ENCODE measurements around the gene AFTPH.

GRCh38 chr2:64565949-64566710 is 42.0 kb downstream of the AFTPH start:
- no peak for TF ChIP-seq POLR2A (IDR thresholded peaks at IDR 0.05)
- TF ChIP-seq CTCF (IDR thresholded peaks at IDR 0.05): no peak

Measured in testis (tissue), 2 donors.